KOPT-K1 (cell line): ENCODE data around the gene MPZL1.

Experiments
- H3K27ac ChIP-seq: fragments of 200-600 bp; sonication (generic); 2 replicates; pipeline ENCODE4 v1.5.1; 2016; ENCODE audit warnings: antibody characterized with exemption, mild to moderate bottlenecking, low read depth, low read length; ENCODE audit not compliant: poor library complexity, severe bottlenecking
- H3K36me3 ChIP-seq: fragments of 200-600 bp; sonication (generic); 2 replicates; pipeline ENCODE4 v1.5.1; 2017; ENCODE audit warnings: antibody characterized with exemption, mild to moderate bottlenecking, low read length, moderate library complexity; ENCODE audit not compliant: insufficient read depth
- H3K9me3 ChIP-seq: fragments of 200-600 bp; sonication (generic); 2 replicates; pipeline ENCODE4 v1.5.1; 2017; ENCODE audit warnings: antibody characterized with exemption, low read length, mild to moderate bottlenecking; ENCODE audit not compliant: insufficient read depth, poor library complexity, severe bottlenecking

Gene MPZL1

GRCh38 chr1:167784876-167785550, 63.2 kb downstream of the MPZL1 start:
- H3K27ac ChIP-seq: no peak overlapping the region
- H3K9me3 ChIP-seq: peaks cover 16% of the 10 kb centered on the region
- H3K36me3 ChIP-seq: peaks cover 55% of the 10 kb centered on the region

DNA sequence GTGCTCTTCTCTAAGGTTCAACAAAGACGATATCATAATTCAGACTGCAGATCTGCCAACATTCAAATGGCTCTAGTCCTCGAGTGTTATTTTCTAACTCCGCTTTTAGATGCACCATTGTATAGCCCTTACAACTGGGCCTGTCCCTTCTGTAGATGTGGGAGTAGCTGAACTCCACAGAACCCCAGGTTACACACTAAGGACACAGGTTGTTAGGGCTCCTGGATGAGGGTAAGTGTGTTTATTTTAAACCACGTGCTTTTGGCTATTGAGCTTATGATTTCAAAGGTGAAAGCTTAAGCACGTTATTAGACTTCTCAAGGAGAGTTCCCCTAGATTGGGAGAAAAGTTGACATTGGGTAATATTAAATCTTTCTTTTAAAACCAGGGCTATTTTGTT, 64.7 kb downstream of the MPZL1 start:
- H3K27ac ChIP-seq: no peak overlapping the region
- H3K9me3 ChIP-seq: peaks cover 4% of the 10 kb centered on the region
- H3K36me3 ChIP-seq: peaks cover 57% of the 10 kb centered on the region

GRCh38 chr1:167789501-167789900, 67.7 kb downstream of the MPZL1 start:
- Histone ChIP-seq H3K36me3 (peaks cover 57% of the 10 kb centered on the region), H3K9me3 (no peaks in the 10 kb centered on the region), H3K27ac (no peak overlapping the region)

GRCh38 chr1:167790117-167790516, 68.3 kb downstream of the MPZL1 start:
- Histone ChIP-seq H3K27ac (no peak overlapping the region), H3K36me3 (peaks cover 53% of the 10 kb centered on the region), H3K9me3 (no peaks in the 10 kb centered on the region)

DNA sequence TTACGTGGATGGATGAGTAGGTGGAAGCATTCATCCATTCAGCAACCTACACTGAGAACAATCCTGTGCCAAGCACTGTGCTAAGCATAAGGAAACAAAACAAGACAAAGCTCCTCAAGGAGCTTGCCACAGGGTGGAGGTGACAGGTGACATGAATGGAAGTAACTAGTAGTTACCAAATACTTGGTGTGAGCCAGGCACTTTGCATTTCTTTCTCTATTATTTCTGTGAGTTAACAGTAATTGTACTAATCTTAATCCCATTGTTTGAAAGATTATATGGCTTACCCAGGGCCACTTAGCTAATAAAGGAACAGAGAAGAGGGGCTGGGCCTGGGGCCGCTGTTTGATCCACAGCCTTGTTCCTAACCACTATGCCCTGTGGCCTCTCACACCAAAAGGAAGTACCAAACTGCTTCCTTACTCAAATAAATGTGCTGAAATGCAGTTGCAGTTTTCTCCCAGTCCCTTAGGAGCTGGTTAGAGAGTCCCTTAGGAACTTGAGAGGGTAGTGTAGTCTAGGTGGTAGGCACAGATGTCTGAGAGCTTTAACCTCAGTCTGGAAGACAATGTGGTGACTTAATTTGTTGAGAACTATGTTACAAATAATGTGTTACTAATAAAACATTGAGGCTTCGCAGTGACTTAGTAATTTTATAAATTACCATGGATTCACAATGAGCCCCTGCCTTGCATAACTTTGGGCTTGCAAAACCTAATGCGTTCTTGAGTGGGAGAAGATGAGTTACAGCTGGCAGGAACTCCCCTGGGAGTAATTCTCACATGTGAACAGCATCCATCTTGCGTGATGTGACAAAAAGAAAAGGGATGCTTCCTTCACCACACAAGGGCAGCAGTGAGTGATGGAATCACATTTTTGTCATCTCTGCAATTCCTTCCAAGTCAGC, 69.8 kb downstream of the MPZL1 start:
- Histone ChIP-seq H3K36me3 (peaks cover 47% of the 10 kb centered on the region), H3K27ac (peak overlapping the region; percentile 21), H3K9me3 (no peaks in the 10 kb centered on the region)

DNA sequence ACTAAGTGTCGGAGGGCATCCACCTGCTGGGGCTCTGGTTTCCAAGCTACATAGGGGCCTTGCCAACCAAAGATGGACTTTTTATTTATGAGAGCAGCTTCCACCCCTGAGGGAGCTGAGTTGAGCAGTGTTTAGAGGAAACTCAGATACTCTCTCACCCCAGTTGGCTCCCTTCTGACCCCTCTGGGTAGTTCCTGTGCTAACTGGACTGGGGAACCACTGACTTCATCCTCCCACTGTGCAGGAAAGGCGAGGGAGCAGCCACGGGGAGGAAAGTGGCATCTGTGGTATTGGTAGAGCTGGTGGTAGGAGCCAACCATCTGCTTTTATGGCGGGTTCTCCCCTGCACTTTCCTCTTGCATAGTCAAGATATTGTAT, 70.4 kb downstream of the MPZL1 start:
- Histone ChIP-seq H3K36me3 (peaks cover 41% of the 10 kb centered on the region), H3K27ac (no peak overlapping the region), H3K9me3 (no peaks in the 10 kb centered on the region)

- H3K27ac ChIP-seq: no peak overlapping the region
- H3K36me3 ChIP-seq: peaks cover 22% of the 10 kb centered on the region
- no peaks in the 10 kb centered on the region for H3K9me3 ChIP-seq
Measured at GRCh38 chr1:167794043-167794442, 72.3 kb downstream of the MPZL1 start.

- H3K36me3 ChIP-seq: peaks cover 2% of the 10 kb centered on the region; the same call in 1 of the 2 replicates
- no peak overlapping the region for H3K27ac ChIP-seq
- no peaks in the 10 kb centered on the region for H3K9me3 ChIP-seq
Measured at GRCh38 chr1:167795810-167796740, 74.3 kb downstream of the MPZL1 start.

- Histone ChIP-seq H3K36me3 (no peaks in the 10 kb centered on the region; the same call in 1 of the 2 replicates), H3K27ac (peak overlapping the region; percentile 31), H3K9me3 (peaks cover under 1% of the 10 kb centered on the region)
Measured at GRCh38 chr1:167797015-167797414, 75.2 kb downstream of the MPZL1 start.

DNA sequence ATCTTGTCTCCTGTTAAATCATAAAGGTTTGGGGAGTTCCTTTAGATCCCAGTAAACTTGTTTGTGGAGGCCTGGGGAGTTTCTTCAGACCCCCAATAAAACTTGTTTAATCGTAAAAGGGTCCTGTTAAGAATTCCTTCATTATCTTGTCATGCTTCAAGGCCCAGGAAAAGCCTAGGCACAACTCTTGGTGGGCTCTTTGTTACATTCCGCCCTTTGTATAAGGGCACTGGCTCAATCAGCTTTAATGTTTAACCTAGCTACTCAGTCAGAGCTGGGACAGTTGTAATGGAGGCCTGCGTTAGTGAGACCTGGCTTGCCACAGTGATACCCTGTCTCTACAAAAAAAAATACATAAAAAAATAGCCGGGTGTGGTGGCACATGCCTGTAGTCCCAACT, 77.2 kb downstream of the MPZL1 start:
- H3K27ac ChIP-seq: no peak overlapping the region
- H3K9me3 ChIP-seq: peaks cover 7% of the 10 kb centered on the region
- no peaks in the 10 kb centered on the region for H3K36me3 ChIP-seq

DNA sequence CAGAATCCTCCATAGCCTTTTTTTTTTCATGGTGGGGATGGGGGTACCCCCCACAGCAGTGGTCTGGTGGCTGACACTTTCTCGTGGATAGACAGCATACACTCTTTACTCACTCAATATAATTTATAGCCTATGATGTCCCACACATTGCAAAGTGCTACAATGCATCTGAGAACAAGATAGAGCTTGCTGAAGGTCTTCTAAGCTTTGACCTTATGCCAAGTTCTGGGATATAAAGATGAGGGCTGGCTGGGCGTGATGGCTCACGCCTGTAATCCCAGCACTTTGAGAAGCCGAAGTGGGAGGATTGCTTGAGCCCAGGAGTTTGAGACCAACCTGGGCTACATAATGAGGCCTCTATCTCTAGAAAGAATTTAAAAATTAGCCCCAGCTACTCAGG, 78.0 kb downstream of the MPZL1 start:
- no peak overlapping the region for H3K27ac ChIP-seq
- peaks cover 7% of the 10 kb centered on the region for H3K9me3 ChIP-seq
- no peaks in the 10 kb centered on the region for H3K36me3 ChIP-seq

GRCh38 chr1:167800251-167800650, 78.5 kb downstream of the MPZL1 start:
- H3K27ac ChIP-seq: no peak overlapping the region
- no peaks in the 10 kb centered on the region for H3K36me3 ChIP-seq
- peaks cover 7% of the 10 kb centered on the region for H3K9me3 ChIP-seq

- Histone ChIP-seq H3K36me3 (no peaks in the 10 kb centered on the region), H3K27ac (no peak overlapping the region), H3K9me3 (peaks cover 19% of the 10 kb centered on the region)
Measured at GRCh38 chr1:167802235-167802634, 80.5 kb downstream of the MPZL1 start.

DNA sequence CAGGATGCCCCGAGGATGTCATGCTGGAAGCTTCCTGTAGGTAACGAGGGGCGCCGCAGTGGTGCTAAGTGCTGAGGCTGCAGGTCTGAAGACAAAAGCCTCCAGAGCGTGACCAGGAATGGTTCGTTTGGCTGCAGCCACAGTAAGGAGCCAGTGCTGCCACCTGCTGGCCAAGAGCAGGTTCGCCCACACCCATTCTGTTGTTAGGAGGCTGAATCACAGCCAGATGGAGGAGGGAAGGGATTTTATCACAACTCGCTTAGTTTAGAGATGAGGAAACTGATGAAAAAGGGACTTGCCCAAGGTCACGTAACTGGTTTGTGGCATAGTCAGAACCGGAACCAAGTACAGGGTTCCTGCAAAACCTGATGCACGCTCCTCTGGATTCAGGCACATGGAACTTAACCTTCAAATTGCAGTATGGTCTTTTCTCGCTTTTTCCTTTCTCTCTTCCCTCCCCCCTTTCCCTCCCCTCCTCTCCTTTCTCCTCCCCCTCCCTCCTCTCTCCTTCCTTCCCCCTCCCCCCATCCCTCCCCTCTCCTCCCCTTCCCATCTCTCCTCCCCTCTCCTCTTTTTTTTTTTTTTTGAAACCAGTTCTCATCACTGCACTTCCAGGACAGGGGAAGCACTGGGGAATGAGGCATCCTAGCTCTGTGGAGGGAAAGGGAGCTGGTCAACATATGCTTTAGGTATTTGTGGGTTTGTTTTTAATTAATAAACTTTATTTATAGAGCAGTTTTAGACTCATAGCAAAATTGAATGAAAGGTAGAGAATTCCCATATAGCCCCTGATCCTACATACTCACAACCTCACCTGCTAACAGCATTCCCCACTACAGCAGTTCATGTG, 81.8 kb downstream of the MPZL1 start:
- H3K9me3 ChIP-seq: peaks cover 19% of the 10 kb centered on the region
- H3K36me3 ChIP-seq: no peaks in the 10 kb centered on the region
- peak overlapping the region; percentile 97 for H3K27ac ChIP-seq
